Sigmoid colon (tissue), 7 donors: Measurements from ENCODE around the gene GMPS. TPM values are rescaled to one million over a fixed set of nuclear protein-coding genes. Genes with fewer than 3 reads are reported as not detected.
"Not testable (repeated sequence)": the region's sequence is repeated elsewhere in the genome, so short reads cannot be mapped to it uniquely, and the experiment has no call there.

Experiments used
- DNase-seq: peaks from one replicate; pipeline ENCODE4 v3.0.0-alpha.2; 2019
- H3K27ac ChIP-seq, 4 donors: fragments of 200-600 bp; sonication (generic); one replicate each; pipeline ENCODE4 v1.5.1; 2016 to 2019; ENCODE audit warnings: mild to moderate bottlenecking in 1 of 4
- H3K27me3 ChIP-seq, 3 donors: fragments of 200-600 bp; sonication (generic); one replicate each; pipeline ENCODE4 v1.5.1; 2019; ENCODE audit warnings: mild to moderate bottlenecking in 1 of 3
- H3K36me3 ChIP-seq, 4 donors: fragments of 200-600 bp; sonication (generic); one replicate each; pipeline ENCODE4 v1.5.1; 2016 to 2019
- H3K4me1 ChIP-seq, 4 donors: fragments of 200-600 bp; sonication (generic); one replicate each; pipeline ENCODE4 v1.5.1; 2017 to 2019
- H3K4me3 ChIP-seq, 4 donors: fragments of 200-600 bp; sonication (generic); one replicate each; pipeline ENCODE4 v1.5.1; 2017 to 2019; ENCODE audit warnings: mild to moderate bottlenecking in 2 of 4, moderate library complexity in 1 of 4
- H3K9me3 ChIP-seq, 4 donors: fragments of 200-600 bp in 3 of 4; sonication (generic) in 3 of 4; one replicate each; pipeline versions ENCODE4 v1.5.1 to v1.6.1; 2013 to 2019
- CTCF ChIP-seq, 4 experiments: fragments of 450-650 bp in 3 of 4; fragments of 200-600 bp in 1 of 4; IDR thresholded peaks; one replicate each; pipeline ENCODE4 v1.5.1; 2016 to 2019; ENCODE audit warnings: antibody characterized with exemption in 4 of 4, mild to moderate bottlenecking in 3 of 4, moderate library complexity in 2 of 4
- EP300 ChIP-seq, 4 donors: sonication (generic); formaldehyde crosslinking; IDR thresholded peaks; one replicate each; pipeline ENCODE4 v1.6.1; 2017; ENCODE audit warnings: antibody characterized with exemption in 4 of 4
- POLR2A ChIP-seq, 2 donors: fragments of 450-650 bp; IDR thresholded peaks; one replicate each; pipeline ENCODE4 v1.6.1; 2016; ENCODE audit warnings: antibody characterized with exemption in 2 of 2, mild to moderate bottlenecking in 2 of 2, moderate library complexity in 2 of 2
- POLR2AphosphoS5 ChIP-seq, 4 donors: sonication (generic); formaldehyde crosslinking; IDR thresholded peaks; one replicate each; pipeline ENCODE4 v1.6.1; 2017; ENCODE audit warnings: antibody characterized with exemption in 4 of 4
- WGBS, 2 donors: extraction: QIAGEN DNeasy Blood & Tissue Kit; methylation state at CpG; one replicate each; pipeline ENCODE4 v1.1.7; 2013; 5-methylcytosine and 5-hydroxymethylcytosine counted together
- intact Hi-C: fragments of 100-400 bp; cut with DNase I; formaldehyde crosslinking; loops from one replicate; pipeline ENCODE4 v1.15.1; 2023
- polyA plus RNA-seq, 3 donors: library from polyadenylated mRNA; stranded (reverse); fragments of 200-250 nt; gene quantifications; one replicate each; pipeline ENCODE4 v1.2.3, GENCODE V29; 2013
- total RNA-seq, 4 donors: library from RNA; depleted of rRNA; stranded (reverse); fragments of >200 nt; gene quantifications; one replicate each; pipeline ENCODE4 v1.1.0, GENCODE V29; 2016
- donor health status: healthy with polysubstance abuse.
- donor health status: Bipolar disorder and iron deficiency.
- donor health status: healthy.

GMPS gene
- total and polyA plus RNA-seq, 7 donors, result 12.7 to 45.7 (median 25.6) TPM

DNA sequence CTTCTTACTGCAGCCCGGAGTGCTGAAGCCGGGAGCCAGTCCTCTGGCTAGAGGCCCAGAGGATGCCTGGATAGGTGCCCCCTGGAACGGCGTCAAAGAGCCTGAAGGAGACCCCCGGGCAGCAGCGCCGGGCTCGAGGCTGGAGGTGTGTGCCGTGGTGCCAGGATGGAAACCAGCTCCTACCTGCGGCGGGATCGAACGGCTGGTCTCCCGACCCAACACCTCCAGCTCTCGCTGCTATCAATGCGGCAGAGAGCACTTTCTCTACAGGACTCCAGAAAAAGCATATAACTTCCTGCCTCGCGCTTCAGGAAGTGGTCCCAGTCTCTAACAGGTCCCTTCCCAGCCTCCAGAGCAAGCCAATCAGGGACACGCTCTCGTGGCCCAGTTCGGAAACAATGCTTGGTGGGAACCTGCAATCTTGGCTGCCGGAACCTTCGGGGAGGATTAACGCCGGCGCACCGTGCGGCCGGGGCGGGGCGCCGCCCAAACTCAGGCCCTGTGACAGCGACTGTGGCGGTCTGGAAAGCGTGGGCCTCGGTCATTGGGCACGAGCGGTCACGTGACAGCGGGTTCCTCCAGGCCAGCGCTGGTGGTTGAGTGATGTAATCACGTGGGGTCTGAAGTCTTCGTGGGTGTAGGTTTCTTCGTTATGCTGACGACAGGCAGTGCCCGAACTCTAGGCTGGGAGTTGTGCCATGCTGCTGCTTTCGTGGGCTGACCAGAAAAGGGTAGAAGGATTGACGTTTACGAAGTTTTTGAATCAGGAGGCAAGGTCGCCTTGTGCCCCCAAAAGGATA is 16.1 kb upstream of the GMPS start, which contains the start of gene SLC33A1:
Gene SLC33A1 (minus strand): TSS at position 287 of the 800 bp plus-strand sequence. CDS start 430 bp downstream, outside the sequence.
- Histone ChIP-seq H3K4me1 (peaks cover 0 to 52% (median 44%) of the 10 kb centered on the region in 4 donors), H3K4me3 (peak within 1 kb of the TSS; percentile 76 to 96 (median 91)), H3K27ac (peak within 1 kb of the TSS; percentile 91 to 97 (median 94)), H3K36me3 (no peaks in the 10 kb centered on the region), H3K9me3 (no peaks in the 10 kb centered on the region), H3K27me3 (no peaks in the 10 kb centered on the region)
- TF ChIP-seq POLR2AphosphoS5 (IDR thresholded peaks at IDR 0.05) (peak; percentile 76 to 87 (median 86)), EP300 (IDR thresholded peaks at IDR 0.05) (peak in 2 of 4 donors; percentile 76 to 90), POLR2A (IDR thresholded peaks at IDR 0.05) (peak; percentile 54 to 55), CTCF (IDR thresholded peaks at IDR 0.05) (no peak)
- DNase-seq, result peak; percentile 100
- intact Hi-C loops, result loop anchor here (1.0 to 10.0 kb wide), 3 partner anchors 17 to 1300 kb away; partner anchors contain the start of gene C3orf33
- 0% methylated on average over 50 of the region's 50 CpGs for WGBS, 2 donors

- peaks cover 0 to 4% (median 2%) of the 10 kb centered on the region in 4 donors for H3K4me1 ChIP-seq
- no peak overlapping the region for H3K27ac ChIP-seq
- no peak for DNase-seq
- H3K27me3 ChIP-seq, result no peaks in the 10 kb centered on the region
- no peaks in the 10 kb centered on the region for H3K9me3 ChIP-seq
- intact Hi-C loops, result loop anchor here (10.0 kb wide), 1 partner anchor 1295 kb away; no protein-coding TSS in a partner anchor
- no peaks in the 10 kb centered on the region for H3K36me3 ChIP-seq
- H3K4me3 ChIP-seq, result no peak overlapping the region
- no peak for TF ChIP-seq CTCF (IDR thresholded peaks at IDR 0.05)
- no peak for TF ChIP-seq EP300 (IDR thresholded peaks at IDR 0.05)
- no peak for TF ChIP-seq POLR2AphosphoS5 (IDR thresholded peaks at IDR 0.05)
- TF ChIP-seq POLR2A (IDR thresholded peaks at IDR 0.05), result no peak
- WGBS, 2 donors, result 5 to 7% methylated on average over 2 of the region's 2 CpGs
Observed at GRCh38 chr3:155859859-155860258, 10.6 kb upstream of the GMPS start.

DNA sequence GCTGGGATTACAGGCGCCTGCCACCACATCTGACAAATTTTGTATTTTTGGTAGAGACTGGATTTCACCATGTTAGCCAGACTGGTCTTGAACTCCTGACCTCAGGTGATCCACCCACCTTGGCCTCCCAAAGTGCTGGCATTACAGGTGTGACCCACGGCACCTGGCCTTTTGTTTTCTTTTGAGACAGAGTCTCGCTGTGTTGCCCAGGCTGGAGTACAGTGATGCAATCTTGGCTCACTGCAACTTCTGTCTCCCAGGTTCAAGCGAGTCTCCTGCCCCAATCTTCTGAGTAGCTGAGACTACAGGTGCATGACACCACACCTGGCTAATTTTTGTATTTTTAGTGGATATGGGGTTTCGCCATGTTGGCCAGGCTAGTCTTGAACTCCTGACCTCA is 10.0 kb upstream of the GMPS start:
- H3K9me3 ChIP-seq, H3K27ac ChIP-seq, H3K4me3 ChIP-seq, intact Hi-C loops, H3K27me3 ChIP-seq, DNase-seq, H3K36me3 ChIP-seq, H3K4me1 ChIP-seq: not testable (repeated sequence)
- 90% methylated on average over 5 of the region's 5 CpGs for WGBS, 2 donors

DNA sequence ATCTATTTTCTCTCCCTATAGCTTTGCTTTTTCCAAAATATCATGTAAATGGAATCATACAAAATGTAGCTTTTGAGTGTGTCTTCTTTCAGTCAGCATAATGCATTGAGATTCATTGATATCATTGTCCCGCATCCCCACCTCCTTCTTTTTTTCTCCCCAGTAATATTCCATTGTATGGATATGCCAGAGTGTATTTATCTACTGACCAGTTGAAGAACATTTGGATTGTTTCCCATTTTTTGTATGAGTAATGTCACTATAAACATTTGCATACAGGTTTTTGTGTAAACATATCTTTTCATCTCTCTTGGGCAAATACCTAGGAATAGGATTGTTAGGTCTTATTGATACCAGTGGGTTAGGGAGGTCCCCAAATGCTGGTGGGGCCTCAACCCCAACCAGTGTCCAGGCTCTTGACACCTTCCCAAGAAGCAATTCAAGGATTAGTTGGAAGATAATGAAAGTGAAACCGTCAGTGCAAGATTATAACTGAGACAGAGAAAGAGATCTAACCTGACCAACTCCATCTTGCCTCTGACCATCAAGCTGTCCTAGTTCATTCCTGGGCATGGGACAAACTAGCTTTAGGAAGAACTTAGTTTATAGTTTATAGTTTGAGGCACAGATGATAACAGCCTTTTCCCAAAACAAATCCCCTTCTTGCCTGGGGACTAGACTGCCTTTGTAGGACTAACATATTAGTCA is 8.8 kb upstream of the GMPS start:
- H3K9me3 ChIP-seq, result no peaks in the 10 kb centered on the region
- intact Hi-C loops, result no loop called here
- TF ChIP-seq EP300 (IDR thresholded peaks at IDR 0.05) (no peak), CTCF (IDR thresholded peaks at IDR 0.05) (no peak), POLR2AphosphoS5 (IDR thresholded peaks at IDR 0.05) (no peak), POLR2A (IDR thresholded peaks at IDR 0.05) (no peak)
- WGBS, 2 donors, result 88 to 89% methylated on average over 2 of the region's 2 CpGs
- H3K4me3 ChIP-seq, result no peak overlapping the region
- H3K4me1 ChIP-seq, result no peaks in the 10 kb centered on the region
- H3K27me3 ChIP-seq, result no peaks in the 10 kb centered on the region
- H3K27ac ChIP-seq, result no peak overlapping the region
- DNase-seq, result no peak
- H3K36me3 ChIP-seq, result no peaks in the 10 kb centered on the region

GRCh38 chr3:155862290-155862982 is 8.0 kb upstream of the GMPS start:
- H3K27ac ChIP-seq, H3K9me3 ChIP-seq, intact Hi-C loops, H3K36me3 ChIP-seq, H3K4me3 ChIP-seq, H3K4me1 ChIP-seq, H3K27me3 ChIP-seq, DNase-seq: not testable (repeated sequence)
- WGBS, 2 donors, result 86 to 87% methylated on average over 12 of the region's 12 CpGs
